Smooth muscle cell (in vitro differentiated cells): Measurements from ENCODE around the gene TMEFF2. TPM values are rescaled to one million over a fixed set of nuclear protein-coding genes. Genes with fewer than 3 reads are reported as not detected.
A peak's percentile ranks its signal among the peaks of the same experiment; 100 is the strongest.

Experiments
- DNase-seq: peaks from one replicate; lab custom pipeline; 2025; ENCODE audit not compliant: unreplicated experiment; lab: John Stamatoyannopoulos, UW
- H2AFZ ChIP-seq: fragments of 200-600 bp; sonication (generic); 2 replicates; pipeline ENCODE4 v1.6.0; 2016; ENCODE audit warnings: antibody characterized with exemption, low read depth, mild to moderate bottlenecking
- H3F3A ChIP-seq: fragments of 200-600 bp; sonication (generic); 2 replicates; pipeline ENCODE4 v1.6.0; 2017; ENCODE audit warnings: antibody characterized with exemption, low read depth
- H3K27ac ChIP-seq: fragments of 200-600 bp; sonication (generic); 2 replicates; pipeline ENCODE4 v1.5.1; 2016; ENCODE audit warnings: low read depth, mild to moderate bottlenecking
- H3K27me3 ChIP-seq: fragments of 200-600 bp; sonication (generic); 2 replicates; pipeline ENCODE4 v1.6.1; 2016; ENCODE audit warnings: low read depth, mild to moderate bottlenecking
- H3K36me3 ChIP-seq: fragments of 200-600 bp; sonication (generic); 2 replicates; pipeline ENCODE4 v1.5.1; 2016; ENCODE audit warnings: low read depth
- H3K4me1 ChIP-seq: fragments of 200-600 bp; sonication (generic); 2 replicates; pipeline ENCODE4 v1.5.1; 2016; ENCODE audit warnings: low read depth
- H3K4me2 ChIP-seq: fragments of 200-600 bp; sonication (generic); 2 replicates; pipeline ENCODE4 v1.6.0; 2016; ENCODE audit warnings: mild to moderate bottlenecking
- H3K4me3 ChIP-seq: fragments of 200-600 bp; sonication (generic); 2 replicates; pipeline ENCODE4 v1.5.1; 2016; ENCODE audit warnings: mild to moderate bottlenecking
- H3K79me2 ChIP-seq: fragments of 200-600 bp; sonication (generic); 2 replicates; pipeline ENCODE4 v1.6.0; 2016; ENCODE audit warnings: low read depth, mild to moderate bottlenecking
- H3K9ac ChIP-seq: fragments of 200-600 bp; sonication (generic); 2 replicates; pipeline ENCODE4 v1.6.0; 2016; ENCODE audit warnings: low read depth
- H3K9me3 ChIP-seq: fragments of 200-600 bp; sonication (generic); replicated peaks from 2 replicates; pipeline ENCODE4 v1.5.1; 2016; ENCODE audit warnings: low read depth
- H4K20me1 ChIP-seq: fragments of 200-600 bp; sonication (generic); 2 replicates; pipeline ENCODE4 v1.6.0; 2016; ENCODE audit warnings: low read depth
- CTCF ChIP-seq: fragments of 200-600 bp; sonication (generic); IDR thresholded peaks from 2 replicates; pipeline ENCODE4 v1.5.1; 2017; ENCODE audit warnings: borderline replicate concordance, mild to moderate bottlenecking, antibody characterized with exemption; ENCODE audit not compliant: insufficient read depth, poor library complexity, severe bottlenecking
- WGBS: methylation state at CpG from one replicate; pipeline ENCODE4 v1.1.7; 2016; ENCODE audit warnings: low lambda C conversion rate; 5-methylcytosine and 5-hydroxymethylcytosine counted together
- polyA plus RNA-seq: library from polyadenylated mRNA; unstranded; fragments of >200 nt; fragmentation: Nextera tagmentation; extraction: Ambion mirVana; gene quantifications from 2 replicates; pipeline ENCODE4 v1.2.1, GENCODE V29; 2016
- total RNA-seq: library from RNA; depleted of rRNA; stranded (reverse); fragments of >200 nt; gene quantifications from 2 replicates; pipeline ENCODE4 v1.2.3, GENCODE V29; 2014

The TMEFF2 gene
- total and polyA plus RNA-seq, 2 experiments from 2014 or later = not detected

DNA sequence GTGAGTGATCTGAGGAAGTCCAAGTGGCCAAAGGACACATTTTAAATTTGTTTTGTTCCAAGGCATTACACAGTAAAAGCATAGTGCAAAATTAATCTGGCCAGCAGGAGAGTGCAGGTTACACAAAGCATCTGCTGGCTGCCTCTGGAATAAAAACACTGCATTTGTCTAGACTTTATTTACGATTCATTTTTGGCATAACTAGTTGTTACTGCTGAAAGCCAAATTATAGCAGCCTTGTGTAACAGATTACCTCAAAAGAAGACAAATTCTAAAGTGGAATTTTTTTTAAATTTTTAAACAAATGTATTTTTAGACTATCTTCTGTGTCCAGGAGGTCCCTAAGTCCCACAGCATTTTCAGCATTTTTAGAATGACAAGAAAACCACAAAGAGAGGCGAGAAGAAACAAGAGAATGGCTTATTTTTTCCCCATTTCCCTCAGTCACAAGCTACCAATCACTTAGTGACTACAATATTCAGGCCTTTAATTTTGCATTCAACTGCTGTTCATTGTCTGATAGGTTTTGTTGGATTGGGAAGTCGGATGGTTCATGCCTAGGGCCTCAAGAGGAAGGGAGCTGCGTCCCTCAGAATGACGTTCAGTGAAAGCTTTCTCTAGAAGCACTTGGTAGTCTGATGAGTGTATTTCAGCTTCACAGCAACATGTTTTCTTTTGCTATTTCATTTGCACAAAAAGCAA, 46.0 kb downstream of the TMEFF2 start:
- peak overlapping the region; percentile 87 for H2AFZ ChIP-seq
- H3K9ac ChIP-seq = no peak overlapping the region
- H3K9me3 ChIP-seq = no peaks in the 10 kb centered on the region
- H3K4me2 ChIP-seq = peak overlapping the region; percentile 60
- no peaks in the 10 kb centered on the region for H3K27me3 ChIP-seq
- no peak for TF ChIP-seq CTCF
- H3K4me3 ChIP-seq = no peak overlapping the region
- peaks cover 12% of the 10 kb centered on the region for H3K4me1 ChIP-seq
- no peaks in the 10 kb centered on the region for H3F3A ChIP-seq
- H3K27ac ChIP-seq = peak overlapping the region; percentile 67
- DNase-seq = no peak
- no peaks in the 10 kb centered on the region for H4K20me1 ChIP-seq
- H3K36me3 ChIP-seq = no peaks in the 10 kb centered on the region
- WGBS = 46% methylated on average over 5 of the region's 5 CpGs
- no peaks in the 10 kb centered on the region for H3K79me2 ChIP-seq

DNA sequence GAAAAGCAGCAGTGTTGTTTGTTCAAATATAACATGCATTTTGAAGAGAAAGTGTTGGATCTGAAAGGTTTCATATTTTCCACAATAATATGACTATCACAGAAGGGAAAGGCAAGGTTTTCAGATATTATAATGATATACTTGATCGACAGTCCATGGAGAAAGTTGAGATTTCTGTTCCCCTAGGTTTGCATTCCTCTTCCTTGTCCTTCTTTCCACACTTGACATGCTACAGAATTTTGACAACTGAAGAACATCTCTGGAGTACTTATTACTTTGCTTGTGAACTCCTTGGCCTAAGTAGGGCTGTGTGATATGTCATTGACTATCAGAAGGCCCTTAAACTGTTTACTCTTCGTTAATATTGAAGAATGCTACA, 46.5 kb downstream of the TMEFF2 start:
- no peaks in the 10 kb centered on the region for H3K9me3 ChIP-seq
- peak overlapping the region; percentile 60 for H3K4me2 ChIP-seq
- H3K27me3 ChIP-seq = no peaks in the 10 kb centered on the region
- no peak for TF ChIP-seq CTCF
- no peaks in the 10 kb centered on the region for H3K36me3 ChIP-seq
- peak overlapping the region; percentile 67 for H3K27ac ChIP-seq
- 88% methylated on average over 2 of the region's 2 CpGs for WGBS
- H3K4me3 ChIP-seq = no peak overlapping the region
- H3F3A ChIP-seq = no peaks in the 10 kb centered on the region
- peak overlapping the region; percentile 87 for H2AFZ ChIP-seq
- peaks cover 12% of the 10 kb centered on the region for H3K4me1 ChIP-seq
- H3K79me2 ChIP-seq = no peaks in the 10 kb centered on the region
- no peak for DNase-seq
- H3K9ac ChIP-seq = no peak overlapping the region
- H4K20me1 ChIP-seq = no peaks in the 10 kb centered on the region

- Histone ChIP-seq H3K27ac (peak overlapping the region; percentile 74), H3F3A (no peaks in the 10 kb centered on the region), H3K9ac (peak overlapping the region; percentile 8), H3K4me1 (peaks cover 12% of the 10 kb centered on the region), H3K4me2 (peak overlapping the region; percentile 32), H3K27me3 (no peaks in the 10 kb centered on the region), H3K4me3 (no peak overlapping the region), H3K9me3 (no peaks in the 10 kb centered on the region), H2AFZ (no peak overlapping the region), H3K36me3 (no peaks in the 10 kb centered on the region), H3K79me2 (no peaks in the 10 kb centered on the region), H4K20me1 (no peaks in the 10 kb centered on the region)
- 8% methylated on average over 1 of the region's 1 CpG for WGBS
- DNase-seq = no peak
- no peak for TF ChIP-seq CTCF
Measured at GRCh38 chr2:192146069-192147015, 48.4 kb downstream of the TMEFF2 start.
